22Rv1 (cell line): ENCODE measurements around the gene FAM47B.

Experiments
- ZFX ChIP-seq: fragments of 450-650 bp; IDR thresholded peaks from 2 replicates; pipeline ENCODE4 v1.6.1; 2017; ENCODE audit warnings: antibody characterized with exemption, borderline replicate concordance
- TF ChIP-seq, protein P1 (sequence below): fragments of 450-650 bp; IDR thresholded peaks from 2 replicates; pipeline ENCODE4 v1.5.1; 2017; ENCODE audit warnings: mild to moderate bottlenecking

DNA sequence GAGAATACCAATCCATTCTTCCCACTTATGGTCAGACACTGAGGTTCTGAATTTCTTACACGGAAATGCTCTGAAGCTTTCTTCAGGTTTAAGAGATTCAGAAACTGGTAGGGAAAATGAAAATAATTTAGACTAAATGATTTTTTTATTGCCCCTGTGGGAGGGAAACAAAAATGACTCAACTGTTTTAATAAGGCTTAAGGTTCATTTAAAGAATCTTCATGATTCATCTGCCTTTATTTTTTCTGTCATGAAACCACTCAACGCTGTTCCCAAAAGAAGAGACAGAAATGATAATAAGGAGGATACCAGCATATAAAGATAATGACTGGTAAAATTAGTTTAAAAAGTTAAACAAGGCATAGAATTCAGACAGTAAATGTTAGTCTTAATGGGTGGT, 39.3 kb upstream of the FAM47B start:
- TF ChIP-seq, protein P1, sequence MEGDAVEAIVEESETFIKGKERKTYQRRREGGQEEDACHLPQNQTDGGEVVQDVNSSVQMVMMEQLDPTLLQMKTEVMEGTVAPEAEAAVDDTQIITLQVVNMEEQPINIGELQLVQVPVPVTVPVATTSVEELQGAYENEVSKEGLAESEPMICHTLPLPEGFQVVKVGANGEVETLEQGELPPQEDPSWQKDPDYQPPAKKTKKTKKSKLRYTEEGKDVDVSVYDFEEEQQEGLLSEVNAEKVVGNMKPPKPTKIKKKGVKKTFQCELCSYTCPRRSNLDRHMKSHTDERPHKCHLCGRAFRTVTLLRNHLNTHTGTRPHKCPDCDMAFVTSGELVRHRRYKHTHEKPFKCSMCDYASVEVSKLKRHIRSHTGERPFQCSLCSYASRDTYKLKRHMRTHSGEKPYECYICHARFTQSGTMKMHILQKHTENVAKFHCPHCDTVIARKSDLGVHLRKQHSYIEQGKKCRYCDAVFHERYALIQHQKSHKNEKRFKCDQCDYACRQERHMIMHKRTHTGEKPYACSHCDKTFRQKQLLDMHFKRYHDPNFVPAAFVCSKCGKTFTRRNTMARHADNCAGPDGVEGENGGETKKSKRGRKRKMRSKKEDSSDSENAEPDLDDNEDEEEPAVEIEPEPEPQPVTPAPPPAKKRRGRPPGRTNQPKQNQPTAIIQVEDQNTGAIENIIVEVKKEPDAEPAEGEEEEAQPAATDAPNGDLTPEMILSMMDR = no peak
- TF ChIP-seq ZFX = no peak
